Neural cell (in vitro differentiated cells): ENCODE data around the gene ARNT2. TPM values are rescaled to one million over a fixed set of nuclear protein-coding genes. Genes with fewer than 3 reads are reported as not detected.

Experiments
- H2AFZ ChIP-seq: fragments of 200-600, 300-800 bp; sonication (generic), shearing (Covaris generic); 2 replicates; pipeline ENCODE4 v1.6.0; 2014; ENCODE audit warnings: low read depth, mild to moderate bottlenecking, antibody characterized with exemption, low read length, moderate library complexity
- H3F3A ChIP-seq: fragments of 200-600 bp; shearing (Covaris generic); 2 replicates; pipeline ENCODE4 v1.6.1; 2016; ENCODE audit warnings: mild to moderate bottlenecking, moderate library complexity, mixed read lengths, antibody characterized with exemption, low read length; ENCODE audit not compliant: insufficient read depth, poor library complexity, severe bottlenecking
- H3K27ac ChIP-seq: fragments of 200-600, 300-800 bp; sonication (generic), shearing (Covaris generic); 2 replicates; pipeline ENCODE4 v1.5.1; 2014; ENCODE audit warnings: mild to moderate bottlenecking, low read length, moderate library complexity
- H3K27me3 ChIP-seq: fragments of 300-800, 200-600 bp; sonication (generic), shearing (Covaris generic); 2 replicates; pipeline ENCODE4 v1.6.0; 2014; ENCODE audit warnings: mild to moderate bottlenecking, low read depth, low read length, moderate library complexity; ENCODE audit not compliant: insufficient read depth
- H3K36me3 ChIP-seq: fragments of 300-800, 200-600 bp; sonication (generic), shearing (Covaris generic); 2 replicates; pipeline ENCODE4 v1.5.1; 2014; ENCODE audit warnings: mild to moderate bottlenecking, antibody characterized with exemption, low read length, moderate library complexity; ENCODE audit not compliant: insufficient read depth
- H3K4me2 ChIP-seq: fragments of 300-800, 200-600 bp; sonication (generic), shearing (Covaris generic); 2 replicates; pipeline ENCODE4 v1.6.0; 2014; ENCODE audit warnings: mild to moderate bottlenecking, low read length
- H3K4me3 ChIP-seq: fragments of 300-800, 200-600 bp; sonication (generic), shearing (Covaris generic); 2 replicates; pipeline ENCODE4 v1.5.1; 2014; ENCODE audit warnings: mild to moderate bottlenecking, low read length, moderate library complexity
- H3K79me2 ChIP-seq: fragments of 200-600 bp; shearing (Covaris generic); replicated peaks from 2 replicates; pipeline ENCODE4 v1.6.0; 2014; ENCODE audit warnings: mild to moderate bottlenecking, low read length, moderate library complexity; ENCODE audit not compliant: insufficient read depth
- H3K9ac ChIP-seq: fragments of 300-800, 200-600 bp; sonication (generic), shearing (Covaris generic); 2 replicates; pipeline ENCODE4 v1.6.1; 2016; ENCODE audit warnings: mild to moderate bottlenecking, low read length, mixed read lengths
- H3K9me2 ChIP-seq: fragments of 200-600 bp; shearing (Covaris generic); 2 replicates; pipeline ENCODE4 v1.6.1; 2016; ENCODE audit warnings: mild to moderate bottlenecking, low read length, mixed read lengths; ENCODE audit not compliant: insufficient read depth
- H3K9me3 ChIP-seq: fragments of 200-600, 300-800 bp; sonication (generic), shearing (Covaris generic); 2 replicates; pipeline ENCODE4 v1.6.1; 2016; ENCODE audit warnings: mild to moderate bottlenecking, mixed run types, low read length, moderate library complexity, mixed read lengths
- H4K20me1 ChIP-seq: fragments of 200-600 bp; shearing (Covaris generic); 2 replicates; pipeline ENCODE4 v1.6.1; 2016; ENCODE audit warnings: mild to moderate bottlenecking, mixed run types; ENCODE audit not compliant: insufficient read depth
- CTCF ChIP-seq: fragments of 450-650 bp; IDR thresholded peaks from 2 replicates; pipeline ENCODE4 v1.5.1; 2014; ENCODE audit warnings: antibody characterized with exemption, mild to moderate bottlenecking, moderate library complexity; ENCODE audit not compliant: poor library complexity, severe bottlenecking
- EP300 ChIP-seq: fragments of 450-650 bp; conservative IDR thresholded peaks from 2 replicates; pipeline ENCODE4 v1.6.1; 2014; ENCODE audit warnings: antibody characterized with exemption, mild to moderate bottlenecking, moderate library complexity; ENCODE audit not compliant: poor library complexity, severe bottlenecking
- EZH2 ChIP-seq: fragments of 200-600, 300-800 bp; shearing (Covaris generic), sonication (generic); IDR thresholded peaks from 2 replicates; pipeline ENCODE4 v1.6.1; 2014; ENCODE audit warnings: antibody characterized with exemption, low read length, borderline replicate concordance, mild to moderate bottlenecking; ENCODE audit not compliant: insufficient read depth, poor library complexity, severe bottlenecking
- MXI1 ChIP-seq: fragments of 450-650 bp; conservative IDR thresholded peaks from 2 replicates; pipeline ENCODE4 v1.6.1; 2014; ENCODE audit warnings: antibody characterized with exemption, mild to moderate bottlenecking; ENCODE audit not compliant: poor library complexity, severe bottlenecking
- POLR2AphosphoS5 ChIP-seq: IDR thresholded peaks from 2 replicates; pipeline ENCODE4 v1.6.1; 2012
- RAD21 ChIP-seq: fragments of 450-650 bp; conservative IDR thresholded peaks from 2 replicates; pipeline ENCODE4 v1.6.1; 2014; ENCODE audit warnings: antibody characterized with exemption, mild to moderate bottlenecking, moderate library complexity
- REST ChIP-seq: IDR thresholded peaks from 2 replicates; pipeline ENCODE4 v1.6.1; 2012; ENCODE audit warnings: borderline replicate concordance
- SMC3 ChIP-seq: fragments of 450-650 bp; conservative IDR thresholded peaks from 2 replicates; pipeline ENCODE4 v1.6.1; 2014; ENCODE audit warnings: antibody characterized with exemption, mild to moderate bottlenecking, moderate library complexity; ENCODE audit not compliant: poor library complexity
- TAF1 ChIP-seq: IDR thresholded peaks from 2 replicates; pipeline ENCODE4 v1.6.1; 2012; ENCODE audit warnings: low read depth
- polyA plus RNA-seq: library from polyadenylated mRNA; depleted of rRNA; stranded (reverse); fragments of >200 nt; gene quantifications from 2 replicates; pipeline ENCODE4 v1.2.3, GENCODE V29; 2014

ARNT2 gene
- polyA plus RNA-seq, 1 donor from 2014 or later, result 41.2 TPM

- H3K4me2 ChIP-seq, result no peak overlapping the region
- H3K9me2 ChIP-seq, result no peaks in the 10 kb centered on the region
- H3K9me3 ChIP-seq, result no peaks in the 10 kb centered on the region
- H2AFZ ChIP-seq, result no peak overlapping the region
- H3F3A ChIP-seq, result no peaks in the 10 kb centered on the region
- H3K27ac ChIP-seq, result no peak overlapping the region
- TF ChIP-seq POLR2AphosphoS5 (no peak), EP300 (no peak), SMC3 (no peak), EZH2 (no peak), MXI1 (no peak), RAD21 (no peak), REST (no peak), TAF1 (no peak), CTCF (no peak)
- no peaks in the 10 kb centered on the region for H3K27me3 ChIP-seq
- H3K36me3 ChIP-seq, result peaks cover 8% of the 10 kb centered on the region
- no peak overlapping the region for H3K9ac ChIP-seq
- no peak overlapping the region for H3K4me3 ChIP-seq
- no peaks in the 10 kb centered on the region for H3K79me2 ChIP-seq
- no peaks in the 10 kb centered on the region for H4K20me1 ChIP-seq
Observed at GRCh38 chr15:80585544-80586018, 181.4 kb downstream of the ARNT2 start.

GRCh38 chr15:80586161-80586560, 182.0 kb downstream of the ARNT2 start:
- no peaks in the 10 kb centered on the region for H3K9me2 ChIP-seq
- no peaks in the 10 kb centered on the region for H3K9me3 ChIP-seq
- peaks cover 8% of the 10 kb centered on the region for H3K36me3 ChIP-seq
- H3F3A ChIP-seq, result no peaks in the 10 kb centered on the region
- no peak overlapping the region for H3K4me3 ChIP-seq
- no peaks in the 10 kb centered on the region for H4K20me1 ChIP-seq
- no peaks in the 10 kb centered on the region for H3K27me3 ChIP-seq
- H3K4me2 ChIP-seq, result no peak overlapping the region
- no peak overlapping the region for H2AFZ ChIP-seq
- H3K27ac ChIP-seq, result no peak overlapping the region
- H3K9ac ChIP-seq, result no peak overlapping the region
- no peaks in the 10 kb centered on the region for H3K79me2 ChIP-seq
- TF ChIP-seq REST, result no peak
- no peak for TF ChIP-seq CTCF
- no peak for TF ChIP-seq POLR2AphosphoS5
- TF ChIP-seq TAF1, result no peak
- no peak for TF ChIP-seq EZH2
- TF ChIP-seq RAD21, result no peak
- TF ChIP-seq SMC3, result no peak
- TF ChIP-seq MXI1, result no peak
- no peak for TF ChIP-seq EP300
